ENCODE measurements around the gene MAD1L1.
A peak's percentile ranks its signal among the peaks of the same experiment; 100 is the strongest.

MAD1L1 gene

DNA sequence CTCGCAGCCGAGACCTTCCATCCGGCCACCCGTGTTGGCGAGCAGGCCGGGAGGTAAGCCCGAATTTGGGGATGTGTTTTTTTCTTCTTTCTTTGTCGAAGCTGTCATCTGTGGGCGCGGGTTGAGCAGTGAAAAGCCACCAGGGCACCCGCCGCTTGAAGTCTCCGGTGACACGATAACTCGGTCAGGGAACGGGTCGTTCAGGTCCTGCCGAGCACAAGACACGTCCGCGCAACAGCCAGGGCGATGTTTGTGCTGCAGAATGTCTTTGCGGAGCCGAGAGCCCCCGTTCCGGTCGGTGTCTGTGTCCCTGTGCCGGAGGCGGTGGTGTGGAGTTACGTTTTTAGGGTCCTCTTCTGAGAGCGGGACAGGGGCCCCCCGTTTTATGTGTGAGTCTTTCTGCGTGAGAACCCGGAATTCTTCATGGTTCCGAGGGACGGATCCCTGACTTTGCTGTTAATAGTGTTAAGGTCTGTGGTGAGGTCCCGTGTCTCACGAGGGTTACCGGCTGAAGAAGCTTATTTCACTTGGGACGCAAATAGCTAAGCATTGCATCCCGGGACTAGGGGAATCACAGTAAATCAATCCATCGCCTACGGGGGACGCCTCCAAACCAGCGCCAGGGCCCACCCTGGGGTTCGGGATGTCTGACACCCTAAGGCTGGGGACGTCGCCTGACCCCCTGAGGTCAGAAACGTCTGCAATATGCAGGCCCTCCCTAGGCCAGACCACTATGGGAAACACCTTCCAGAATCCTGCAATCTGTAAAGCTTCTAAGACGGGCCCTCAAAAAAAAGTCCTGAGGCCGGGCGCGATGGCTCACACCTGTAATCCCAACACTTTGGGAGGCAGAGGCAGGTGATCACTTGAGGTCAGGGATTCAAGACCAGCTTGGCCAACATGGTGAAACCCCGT, 463.2 kb downstream of the MAD1L1 start:
- no peaks in the 10 kb centered on the region for H3K4me1 ChIP-seq (ENCODE audit: control insufficient read depth, insufficient read depth, low read length)
- no peak for TF ChIP-seq OSR2 (tag by site-specific recombination; IDR thresholded peaks at IDR 0.05)
- TF ChIP-seq ZNF114 (tag by site-specific recombination; IDR thresholded peaks at IDR 0.05): no peak
- no peak for TF ChIP-seq ZNF239 (tag by site-specific recombination; IDR thresholded peaks at IDR 0.05)
- no peak for TF ChIP-seq FEZF1 (tag by site-specific recombination; IDR thresholded peaks at IDR 0.05)
- no peak for TF ChIP-seq KLF7 (tag by site-specific recombination; IDR thresholded peaks at IDR 0.05; ENCODE audit: borderline replicate concordance)
- no peak for TF ChIP-seq YY2 (tag by site-specific recombination; IDR thresholded peaks at IDR 0.05)
- TF ChIP-seq ZNF138 (tag by site-specific recombination; IDR thresholded peaks at IDR 0.05; ENCODE audit: borderline replicate concordance): no peak
- no peak for TF ChIP-seq ZNF157 (tag by site-specific recombination; IDR thresholded peaks at IDR 0.05)
- no peak for TF ChIP-seq ZNF521 (tag by site-specific recombination; IDR thresholded peaks at IDR 0.05)
- no peak for TF ChIP-seq ZNF48 (tag by site-specific recombination; IDR thresholded peaks at IDR 0.05)
- TF ChIP-seq ZNF76 (tag by site-specific recombination; IDR thresholded peaks at IDR 0.05; ENCODE audit: borderline replicate concordance, low read depth): no peak
- TF ChIP-seq ZNF768 (tag by site-specific recombination; IDR thresholded peaks at IDR 0.05): no peak
- no peak for TF ChIP-seq IKZF3 (tag by site-specific recombination; IDR thresholded peaks at IDR 0.05)
- TF ChIP-seq ZNF223 (tag by site-specific recombination; IDR thresholded peaks at IDR 0.05): no peak
- no peak for TF ChIP-seq ZNF266 (tag by site-specific recombination; IDR thresholded peaks at IDR 0.05; ENCODE audit: low read depth)
- no peak for TF ChIP-seq ZNF248 (tag by site-specific recombination; IDR thresholded peaks at IDR 0.05)
- no peak for TF ChIP-seq ZNF777 (tag by site-specific recombination; IDR thresholded peaks at IDR 0.05; ENCODE audit: borderline replicate concordance)
- no peak for TF ChIP-seq ZFP69B (tag by site-specific recombination; IDR thresholded peaks at IDR 0.05)
- no peaks in the 10 kb centered on the region for H3K9me3 ChIP-seq (ENCODE audit: control insufficient read depth, insufficient read depth, low read depth, low read length)
- no peak overlapping the region for H3K27ac ChIP-seq (ENCODE audit: extremely low read depth, low read depth, low read length)
- ChIA-PET POLR2A (no interaction called here), CTCF (no interaction called here)
- no peak overlapping the region for H3K4me3 ChIP-seq (ENCODE audit: low read depth, low read length)
- no peaks in the 10 kb centered on the region for H3K36me3 ChIP-seq (ENCODE audit: control insufficient read depth in 2 of 2, insufficient read depth in 1 of 2, low read length in 2 of 2)

DNA sequence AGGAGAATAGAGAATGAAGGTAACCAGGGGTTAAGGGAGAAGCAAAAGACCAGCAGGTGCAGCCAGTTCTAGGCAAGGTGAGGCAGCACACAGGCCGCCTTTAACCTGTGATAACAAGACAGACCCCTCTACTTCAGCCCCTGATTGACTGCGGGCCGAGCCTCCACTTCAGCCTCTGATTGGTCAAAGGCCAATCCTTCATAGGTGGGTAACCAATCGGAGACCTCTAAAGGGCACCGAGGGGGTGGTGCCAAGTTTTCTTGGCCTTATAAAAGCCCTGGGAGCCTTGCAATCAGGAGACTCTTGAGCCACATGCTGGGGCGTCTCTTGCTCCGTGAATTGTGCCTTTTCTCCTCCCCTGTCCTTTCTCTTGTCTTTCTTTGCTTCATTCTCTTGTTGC, 463.9 kb downstream of the MAD1L1 start:
- no peaks in the 10 kb centered on the region for H3K9me3 ChIP-seq (ENCODE audit: control insufficient read depth, insufficient read depth, low read depth, low read length)
- ChIA-PET POLR2A (no interaction called here), CTCF (interaction anchor here (1.0 kb wide), 1 partner anchor 10 kb away, joined by 3 read pairs; no protein-coding TSS in a partner anchor)
- H3K4me3 ChIP-seq (ENCODE audit: low read depth, low read length): no peak overlapping the region
- no peak overlapping the region for H3K27ac ChIP-seq (ENCODE audit: extremely low read depth, low read depth, low read length)
- H3K36me3 ChIP-seq (ENCODE audit: control insufficient read depth in 2 of 2, insufficient read depth in 1 of 2, low read length in 2 of 2): no peaks in the 10 kb centered on the region
- no peaks in the 10 kb centered on the region for H3K4me1 ChIP-seq (ENCODE audit: control insufficient read depth, insufficient read depth, low read length)
- TF ChIP-seq, protein P1, sequence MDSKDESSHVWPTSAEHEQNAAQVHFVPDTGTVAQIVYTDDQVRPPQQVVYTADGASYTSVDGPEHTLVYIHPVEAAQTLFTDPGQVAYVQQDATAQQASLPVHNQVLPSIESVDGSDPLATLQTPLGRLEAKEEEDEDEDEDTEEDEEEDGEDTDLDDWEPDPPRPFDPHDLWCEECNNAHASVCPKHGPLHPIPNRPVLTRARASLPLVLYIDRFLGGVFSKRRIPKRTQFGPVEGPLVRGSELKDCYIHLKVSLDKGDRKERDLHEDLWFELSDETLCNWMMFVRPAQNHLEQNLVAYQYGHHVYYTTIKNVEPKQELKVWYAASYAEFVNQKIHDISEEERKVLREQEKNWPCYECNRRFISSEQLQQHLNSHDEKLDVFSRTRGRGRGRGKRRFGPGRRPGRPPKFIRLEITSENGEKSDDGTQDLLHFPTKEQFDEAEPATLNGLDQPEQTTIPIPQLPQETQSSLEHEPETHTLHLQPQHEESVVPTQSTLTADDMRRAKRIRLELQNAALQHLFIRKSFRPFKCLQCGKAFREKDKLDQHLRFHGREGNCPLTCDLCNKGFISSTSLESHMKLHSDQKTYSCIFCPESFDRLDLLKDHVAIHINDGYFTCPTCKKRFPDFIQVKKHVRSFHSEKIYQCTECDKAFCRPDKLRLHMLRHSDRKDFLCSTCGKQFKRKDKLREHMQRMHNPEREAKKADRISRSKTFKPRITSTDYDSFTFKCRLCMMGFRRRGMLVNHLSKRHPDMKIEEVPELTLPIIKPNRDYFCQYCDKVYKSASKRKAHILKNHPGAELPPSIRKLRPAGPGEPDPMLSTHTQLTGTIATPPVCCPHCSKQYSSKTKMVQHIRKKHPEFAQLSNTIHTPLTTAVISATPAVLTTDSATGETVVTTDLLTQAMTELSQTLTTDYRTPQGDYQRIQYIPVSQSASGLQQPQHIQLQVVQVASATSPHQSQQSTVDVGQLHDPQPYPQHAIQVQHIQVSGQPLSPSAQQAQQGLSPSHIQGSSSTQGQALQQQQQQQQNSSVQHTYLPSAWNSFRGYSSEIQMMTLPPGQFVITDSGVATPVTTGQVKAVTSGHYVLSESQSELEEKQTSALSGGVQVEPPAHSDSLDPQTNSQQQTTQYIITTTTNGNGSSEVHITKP (tag by site-specific recombination; IDR thresholded peaks at IDR 0.05): no peak
- TF ChIP-seq SP2 (tag by site-specific recombination; IDR thresholded peaks at IDR 0.05): peak; percentile 31

Data from HEK293 (cell line).